Kidney (tissue), 14 donors: Measurements from ENCODE around the gene CD226. TPM values are rescaled to one million over a fixed set of nuclear protein-coding genes. Genes with fewer than 3 reads are reported as not detected.
"Not testable (repeated sequence)": the region's sequence is repeated elsewhere in the genome, so short reads cannot be mapped to it uniquely, and the experiment has no call there.

Experiments
- DNase-seq, 5 donors: peaks; one replicate each; pipeline ENCODE4 v3.0.0-alpha.2; 2013 to 2020
- FAIRE-seq: peaks from 2 replicates; lab custom pipeline; 2012; peaks lifted over from hg19 to GRCh38; lab: Jason Lieb, UNC
- H3K27ac ChIP-seq, 2 donors: one replicate each; pipeline ENCODE4 v1.7.0; 2013; ENCODE audit warnings: low read depth in 2 of 2, low read length in 2 of 2, inconsistent platforms in 1 of 2
- H3K27me3 ChIP-seq: one replicate; pipeline ENCODE4 v1.7.1; 2013; ENCODE audit warnings: low read length, inconsistent platforms; ENCODE audit not compliant: control insufficient read depth, insufficient read depth
- H3K36me3 ChIP-seq, 3 donors: one replicate each; pipeline versions ENCODE4 v1.7.0 to v1.7.1; 2013; ENCODE audit warnings: low read length in 3 of 3, control low read depth in 1 of 3, inconsistent platforms in 1 of 3; ENCODE audit not compliant: insufficient read depth in 3 of 3, control insufficient read depth in 2 of 3
- H3K4me1 ChIP-seq, 3 donors: one replicate each; pipeline versions ENCODE4 v1.7.0 to v1.7.1; 2013; ENCODE audit warnings: low read length in 3 of 3, inconsistent platforms in 1 of 3, low read depth in 1 of 3; ENCODE audit not compliant: control insufficient read depth in 2 of 3, insufficient read depth in 2 of 3
- H3K4me3 ChIP-seq, 3 donors: one replicate each; pipeline versions ENCODE4 v1.7.0 to v1.8.1; 2013; ENCODE audit warnings: low read length in 3 of 3, control low read depth in 1 of 3, inconsistent platforms in 1 of 3
- H3K9ac ChIP-seq, 3 donors: one replicate each; pipeline versions ENCODE4 v1.7.0 to v1.7.1; 2013; ENCODE audit warnings: low read length in 3 of 3, control low read depth in 1 of 3, inconsistent platforms in 1 of 3
- H3K9me3 ChIP-seq, 3 donors: one replicate each; pipeline versions ENCODE4 v1.7.0 to v1.7.1; 2013; ENCODE audit warnings: low read length in 3 of 3, control low read depth in 1 of 3, inconsistent platforms in 1 of 3; ENCODE audit not compliant: control insufficient read depth in 2 of 3, insufficient read depth in 1 of 3
- intact Hi-C: fragments of 100-400 bp; cut with DNase I; formaldehyde crosslinking; loops from one replicate; pipeline ENCODE4 v1.11.1; 2022
- polyA plus RNA-seq: library from polyadenylated mRNA; stranded (reverse); fragments of 350-450 nt; fragmentation: Illumina TruSeq; extraction: RNeasy Lipid Tissue Mini Kit (QIAGEN cat#74804); gene quantifications from one replicate; pipeline ENCODE4 v1.2.3, GENCODE V29; 2014; ENCODE audit warnings: low read depth, low replicate concordance; ENCODE audit not compliant: insufficient read depth
- total RNA-seq: library from RNA; stranded (reverse); fragmentation: NEBNext Ultra II Directional; extraction: Animal tissue kit (Norgen Biotek cat#: 25700); gene quantifications from one replicate; pipeline ENCODE4 v1.2.1, GENCODE V29; 2021
- TF ChIP-seq, protein P1 (sequence below): IDR thresholded peaks from 3 replicates; pipeline ENCODE4 v1.5.1; 2012; ENCODE audit warnings: mild to moderate bottlenecking, moderate library complexity, borderline replicate concordance; ENCODE audit not compliant: insufficient read depth; ENCODE audit errors: extremely low read depth
- donor health status: control.
- donor health status: control.
- donor health status: control.
- donor health status: control.
- donor health status: control.
- donor health status: DM: yes; HTN: yes; CAD: no.
- donor health status: Normal renal cell carcinoma (clear cell type).

The CD226 gene
- total and polyA plus RNA-seq, 2 donors from 2014 or later: 0.28 to 5.0 TPM

DNA sequence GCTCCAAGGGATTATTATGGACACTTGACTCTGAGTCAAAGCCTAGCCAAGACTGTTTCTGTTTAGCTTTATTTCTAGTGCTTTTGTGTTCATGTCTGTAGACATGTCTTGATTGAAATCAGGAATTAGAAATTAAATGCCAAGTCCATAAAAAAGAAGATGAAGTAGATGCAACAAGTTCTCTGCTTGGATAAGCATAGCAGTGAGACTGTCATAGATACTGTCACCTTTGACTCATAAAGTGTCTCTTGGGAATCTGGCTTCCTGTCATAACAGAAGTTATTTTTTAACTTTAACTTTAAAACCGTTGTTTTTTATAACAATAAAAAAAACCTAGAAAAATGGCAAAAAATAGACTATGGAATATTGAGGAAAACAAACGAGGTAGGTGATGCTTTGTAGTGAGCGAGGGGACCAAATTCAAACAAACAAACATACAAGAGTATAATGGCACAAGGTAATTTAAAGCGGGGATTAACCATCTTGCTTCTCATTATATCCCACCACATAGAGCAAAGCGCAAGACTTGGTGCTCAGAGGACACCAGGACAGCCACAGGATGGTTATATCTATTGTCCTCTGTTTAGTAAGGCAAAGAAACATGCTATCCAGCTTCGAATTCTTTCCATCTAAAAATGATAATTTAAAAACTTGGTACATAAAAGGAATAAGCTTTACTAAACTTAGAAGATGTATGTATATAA is 64.6 kb downstream of the CD226 start:
- TF ChIP-seq, protein P1, sequence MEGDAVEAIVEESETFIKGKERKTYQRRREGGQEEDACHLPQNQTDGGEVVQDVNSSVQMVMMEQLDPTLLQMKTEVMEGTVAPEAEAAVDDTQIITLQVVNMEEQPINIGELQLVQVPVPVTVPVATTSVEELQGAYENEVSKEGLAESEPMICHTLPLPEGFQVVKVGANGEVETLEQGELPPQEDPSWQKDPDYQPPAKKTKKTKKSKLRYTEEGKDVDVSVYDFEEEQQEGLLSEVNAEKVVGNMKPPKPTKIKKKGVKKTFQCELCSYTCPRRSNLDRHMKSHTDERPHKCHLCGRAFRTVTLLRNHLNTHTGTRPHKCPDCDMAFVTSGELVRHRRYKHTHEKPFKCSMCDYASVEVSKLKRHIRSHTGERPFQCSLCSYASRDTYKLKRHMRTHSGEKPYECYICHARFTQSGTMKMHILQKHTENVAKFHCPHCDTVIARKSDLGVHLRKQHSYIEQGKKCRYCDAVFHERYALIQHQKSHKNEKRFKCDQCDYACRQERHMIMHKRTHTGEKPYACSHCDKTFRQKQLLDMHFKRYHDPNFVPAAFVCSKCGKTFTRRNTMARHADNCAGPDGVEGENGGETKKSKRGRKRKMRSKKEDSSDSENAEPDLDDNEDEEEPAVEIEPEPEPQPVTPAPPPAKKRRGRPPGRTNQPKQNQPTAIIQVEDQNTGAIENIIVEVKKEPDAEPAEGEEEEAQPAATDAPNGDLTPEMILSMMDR: no peak
- no peaks in the 10 kb centered on the region for H3K4me1 ChIP-seq
- H3K36me3 ChIP-seq: no peaks in the 10 kb centered on the region
- intact Hi-C loops: no loop called here
- no peaks in the 10 kb centered on the region for H3K27me3 ChIP-seq
- H3K9ac ChIP-seq: no peak overlapping the region
- H3K4me3 ChIP-seq: no peak overlapping the region
- FAIRE-seq (no peak), DNase-seq (peak in 1 of 5 donors; percentile 13)
- H3K9me3 ChIP-seq: no peaks in the 10 kb centered on the region
- no peak overlapping the region for H3K27ac ChIP-seq

DNA sequence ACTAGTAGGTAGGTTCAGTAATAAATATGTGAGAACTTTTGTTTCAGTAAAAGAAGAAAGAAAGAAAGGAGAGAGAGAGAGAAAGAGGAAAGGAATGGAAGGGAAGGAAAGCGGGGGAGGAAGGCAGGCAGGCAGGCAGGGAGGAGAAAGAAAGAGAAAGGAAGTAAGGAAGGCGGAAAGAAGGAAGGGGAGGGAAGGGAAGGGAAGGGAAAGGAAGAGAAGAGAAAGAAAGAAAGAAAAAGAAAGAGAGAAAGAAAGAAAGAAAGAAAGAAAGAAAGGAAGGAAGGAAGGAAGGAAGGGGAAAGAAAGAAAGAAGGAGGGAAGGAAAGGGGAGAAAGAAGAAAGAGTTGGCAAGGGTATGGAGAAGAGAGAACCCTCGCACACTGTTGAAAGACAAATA is 67.6 kb downstream of the CD226 start:
- DNase-seq: no peak
- no peak overlapping the region for H3K9ac ChIP-seq
- no peaks in the 10 kb centered on the region for H3K4me1 ChIP-seq
- intact Hi-C loops: no loop called here
- no peaks in the 10 kb centered on the region for H3K36me3 ChIP-seq
- H3K27ac ChIP-seq: no peak overlapping the region
- H3K4me3 ChIP-seq: no peak overlapping the region
- no peaks in the 10 kb centered on the region for H3K27me3 ChIP-seq
- no peaks in the 10 kb centered on the region for H3K9me3 ChIP-seq
- FAIRE-seq: no peak
- TF ChIP-seq, protein P1: no peak

DNA sequence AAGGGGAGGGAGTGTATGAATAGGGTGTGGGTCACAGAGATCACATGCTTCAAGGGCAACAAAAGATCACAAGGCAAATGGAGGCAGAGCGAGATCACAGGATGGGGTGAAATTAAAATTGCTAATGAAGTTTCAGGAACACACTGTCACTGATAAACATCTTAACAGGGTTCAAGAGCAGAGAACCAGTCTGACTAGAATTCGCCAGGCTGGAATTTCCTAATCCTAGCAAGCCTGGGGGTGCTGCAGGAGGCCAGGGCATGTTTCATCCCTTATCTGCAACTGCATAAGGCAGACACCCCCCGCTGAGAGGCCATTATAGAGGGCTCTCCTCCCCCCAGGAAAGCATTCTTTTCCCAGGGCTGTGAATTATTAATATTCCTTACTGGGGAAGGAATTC is 68.6 kb downstream of the CD226 start:
- H3K27ac ChIP-seq, FAIRE-seq, H3K4me3 ChIP-seq, H3K4me1 ChIP-seq, H3K9me3 ChIP-seq, DNase-seq, H3K9ac ChIP-seq, intact Hi-C loops, H3K36me3 ChIP-seq, H3K27me3 ChIP-seq: not testable (repeated sequence)

- TF ChIP-seq, protein P1: no peak
- intact Hi-C loops: no loop called here
These were observed 69.3 kb downstream of the CD226 start for GRCh38 chr18:69878213-69878933.

More at GRCh38 chr18:69878213-69878933, 69.3 kb downstream of the CD226 start:
- H3K27me3 ChIP-seq: no peaks in the 10 kb centered on the region
- H3K36me3 ChIP-seq: no peaks in the 10 kb centered on the region
- H3K9ac ChIP-seq: no peak overlapping the region
- H3K27ac ChIP-seq: no peak overlapping the region
- no peak for FAIRE-seq
- no peaks in the 10 kb centered on the region for H3K4me1 ChIP-seq
- H3K4me3 ChIP-seq: no peak overlapping the region
- H3K9me3 ChIP-seq: no peaks in the 10 kb centered on the region
- peak in 2 of 5 donors; percentile 23 to 67 for DNase-seq
